A549 (cell line): ENCODE results near the gene MORC3.

Experiments
- CEBPB ChIP-seq, 2 experiments: fragments of >200 bp in 1 of 2; sonication (Bioruptor Twin) in 1 of 2; formaldehyde crosslinking in 1 of 2; IDR thresholded peaks; 2 replicates each; pipeline ENCODE4 v1.6.1; 2012 to 2016
- MAFK ChIP-seq: fragments of 450-650 bp; IDR thresholded peaks from 2 replicates; pipeline ENCODE4 v1.6.1; 2014; ENCODE audit not compliant: partially characterized antibody
- MAZ ChIP-seq: fragments of 150-350 bp; IDR thresholded peaks from 2 replicates; pipeline ENCODE4 v1.6.1; 2014; ENCODE audit warnings: antibody characterized with exemption, low read depth, low read length, borderline replicate concordance
- POLR2A ChIP-seq: IDR thresholded peaks from 2 replicates; pipeline ENCODE4 v1.6.1; 2012; ENCODE audit warnings: mild to moderate bottlenecking, low read length
- POLR2AphosphoS2 ChIP-seq: conservative IDR thresholded peaks from 2 replicates; pipeline ENCODE4 v1.6.1; 2012; ENCODE audit warnings: low read length, improper control_type of control experiment, inconsistent platforms
- RCOR1 ChIP-seq: fragments of 150-350 bp; IDR thresholded peaks from 2 replicates; pipeline ENCODE4 v1.6.1; 2014; ENCODE audit warnings: antibody characterized with exemption, low read length, low read depth
- RFX5 ChIP-seq: fragments of 450-650 bp; IDR thresholded peaks from 2 replicates; pipeline ENCODE4 v1.7.1; 2014; ENCODE audit warnings: antibody characterized with exemption, mild to moderate bottlenecking, moderate library complexity
- TFCP2L1 ChIP-seq: fragments of 250-450 bp; sonication (Bioruptor Pico); IDR thresholded peaks from 2 replicates; pipeline ENCODE4 v1.5.0; 2021; ENCODE audit warnings: mild to moderate bottlenecking
- TF ChIP-seq, protein P1 (sequence below): fragments of >200 bp; sonication (Bioruptor Twin); formaldehyde crosslinking; IDR thresholded peaks from 3 replicates; pipeline ENCODE4 v1.5.1; 2016
- TF ChIP-seq, protein P2 (sequence below): IDR thresholded peaks from 2 replicates; pipeline ENCODE4 v1.6.1; 2012; ENCODE audit warnings: low read depth, borderline replicate concordance
- TF ChIP-seq, protein P3 (sequence below): fragments of 200-600 bp; sonication (generic); IDR thresholded peaks from 2 replicates; pipeline ENCODE4 v1.6.1; 2016; ENCODE audit warnings: antibody characterized with exemption, mild to moderate bottlenecking, moderate library complexity
- TF ChIP-seq, protein P4 (sequence below): fragments of 450-650 bp; IDR thresholded peaks from 2 replicates; pipeline ENCODE4 v1.6.1; 2014; ENCODE audit warnings: antibody characterized with exemption
- TF ChIP-seq, protein P5 (sequence below): IDR thresholded peaks from 2 replicates; pipeline ENCODE4 v1.6.1; 2012

DNA sequence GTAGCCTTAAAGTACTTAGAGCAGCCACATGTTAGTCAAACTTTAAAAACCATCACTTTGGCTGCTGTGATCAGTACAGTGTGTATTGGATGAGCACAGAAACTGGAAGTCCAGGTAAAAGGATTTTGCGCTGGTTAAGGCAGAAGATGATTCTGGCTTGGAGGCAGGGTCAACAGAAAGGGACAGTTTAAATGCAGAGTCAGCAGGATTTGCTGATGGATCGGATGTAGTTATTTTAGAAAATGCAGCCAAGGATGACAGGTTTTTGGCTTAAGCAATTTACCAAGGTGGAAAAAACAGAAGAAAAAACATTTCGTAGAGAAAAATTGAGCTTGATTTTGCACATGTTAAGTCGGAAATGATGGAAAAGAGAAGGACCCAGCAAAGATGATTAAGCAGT is 45.9 kb upstream of the MORC3 start:
- TF ChIP-seq RCOR1 (no peak), POLR2A (no peak), MAZ (no peak), TFCP2L1 (CRISPR knock-in tag) (no peak), RFX5 (no peak), MAFK (peak; percentile 92), POLR2AphosphoS2 (no peak), CEBPB (IDR thresholded peaks at IDR 0.05) (no peak)
- TF ChIP-seq, protein P1, sequence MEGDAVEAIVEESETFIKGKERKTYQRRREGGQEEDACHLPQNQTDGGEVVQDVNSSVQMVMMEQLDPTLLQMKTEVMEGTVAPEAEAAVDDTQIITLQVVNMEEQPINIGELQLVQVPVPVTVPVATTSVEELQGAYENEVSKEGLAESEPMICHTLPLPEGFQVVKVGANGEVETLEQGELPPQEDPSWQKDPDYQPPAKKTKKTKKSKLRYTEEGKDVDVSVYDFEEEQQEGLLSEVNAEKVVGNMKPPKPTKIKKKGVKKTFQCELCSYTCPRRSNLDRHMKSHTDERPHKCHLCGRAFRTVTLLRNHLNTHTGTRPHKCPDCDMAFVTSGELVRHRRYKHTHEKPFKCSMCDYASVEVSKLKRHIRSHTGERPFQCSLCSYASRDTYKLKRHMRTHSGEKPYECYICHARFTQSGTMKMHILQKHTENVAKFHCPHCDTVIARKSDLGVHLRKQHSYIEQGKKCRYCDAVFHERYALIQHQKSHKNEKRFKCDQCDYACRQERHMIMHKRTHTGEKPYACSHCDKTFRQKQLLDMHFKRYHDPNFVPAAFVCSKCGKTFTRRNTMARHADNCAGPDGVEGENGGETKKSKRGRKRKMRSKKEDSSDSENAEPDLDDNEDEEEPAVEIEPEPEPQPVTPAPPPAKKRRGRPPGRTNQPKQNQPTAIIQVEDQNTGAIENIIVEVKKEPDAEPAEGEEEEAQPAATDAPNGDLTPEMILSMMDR = no peak
- TF ChIP-seq, protein P2, sequence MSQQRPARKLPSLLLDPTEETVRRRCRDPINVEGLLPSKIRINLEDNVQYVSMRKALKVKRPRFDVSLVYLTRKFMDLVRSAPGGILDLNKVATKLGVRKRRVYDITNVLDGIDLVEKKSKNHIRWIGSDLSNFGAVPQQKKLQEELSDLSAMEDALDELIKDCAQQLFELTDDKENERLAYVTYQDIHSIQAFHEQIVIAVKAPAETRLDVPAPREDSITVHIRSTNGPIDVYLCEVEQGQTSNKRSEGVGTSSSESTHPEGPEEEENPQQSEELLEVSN = no peak
- TF ChIP-seq, protein P3, sequence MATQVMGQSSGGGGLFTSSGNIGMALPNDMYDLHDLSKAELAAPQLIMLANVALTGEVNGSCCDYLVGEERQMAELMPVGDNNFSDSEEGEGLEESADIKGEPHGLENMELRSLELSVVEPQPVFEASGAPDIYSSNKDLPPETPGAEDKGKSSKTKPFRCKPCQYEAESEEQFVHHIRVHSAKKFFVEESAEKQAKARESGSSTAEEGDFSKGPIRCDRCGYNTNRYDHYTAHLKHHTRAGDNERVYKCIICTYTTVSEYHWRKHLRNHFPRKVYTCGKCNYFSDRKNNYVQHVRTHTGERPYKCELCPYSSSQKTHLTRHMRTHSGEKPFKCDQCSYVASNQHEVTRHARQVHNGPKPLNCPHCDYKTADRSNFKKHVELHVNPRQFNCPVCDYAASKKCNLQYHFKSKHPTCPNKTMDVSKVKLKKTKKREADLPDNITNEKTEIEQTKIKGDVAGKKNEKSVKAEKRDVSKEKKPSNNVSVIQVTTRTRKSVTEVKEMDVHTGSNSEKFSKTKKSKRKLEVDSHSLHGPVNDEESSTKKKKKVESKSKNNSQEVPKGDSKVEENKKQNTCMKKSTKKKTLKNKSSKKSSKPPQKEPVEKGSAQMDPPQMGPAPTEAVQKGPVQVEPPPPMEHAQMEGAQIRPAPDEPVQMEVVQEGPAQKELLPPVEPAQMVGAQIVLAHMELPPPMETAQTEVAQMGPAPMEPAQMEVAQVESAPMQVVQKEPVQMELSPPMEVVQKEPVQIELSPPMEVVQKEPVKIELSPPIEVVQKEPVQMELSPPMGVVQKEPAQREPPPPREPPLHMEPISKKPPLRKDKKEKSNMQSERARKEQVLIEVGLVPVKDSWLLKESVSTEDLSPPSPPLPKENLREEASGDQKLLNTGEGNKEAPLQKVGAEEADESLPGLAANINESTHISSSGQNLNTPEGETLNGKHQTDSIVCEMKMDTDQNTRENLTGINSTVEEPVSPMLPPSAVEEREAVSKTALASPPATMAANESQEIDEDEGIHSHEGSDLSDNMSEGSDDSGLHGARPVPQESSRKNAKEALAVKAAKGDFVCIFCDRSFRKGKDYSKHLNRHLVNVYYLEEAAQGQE = no peak
- TF ChIP-seq, protein P4, sequence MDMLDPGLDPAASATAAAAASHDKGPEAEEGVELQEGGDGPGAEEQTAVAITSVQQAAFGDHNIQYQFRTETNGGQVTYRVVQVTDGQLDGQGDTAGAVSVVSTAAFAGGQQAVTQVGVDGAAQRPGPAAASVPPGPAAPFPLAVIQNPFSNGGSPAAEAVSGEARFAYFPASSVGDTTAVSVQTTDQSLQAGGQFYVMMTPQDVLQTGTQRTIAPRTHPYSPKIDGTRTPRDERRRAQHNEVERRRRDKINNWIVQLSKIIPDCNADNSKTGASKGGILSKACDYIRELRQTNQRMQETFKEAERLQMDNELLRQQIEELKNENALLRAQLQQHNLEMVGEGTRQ = no peak
- TF ChIP-seq, protein P5, sequence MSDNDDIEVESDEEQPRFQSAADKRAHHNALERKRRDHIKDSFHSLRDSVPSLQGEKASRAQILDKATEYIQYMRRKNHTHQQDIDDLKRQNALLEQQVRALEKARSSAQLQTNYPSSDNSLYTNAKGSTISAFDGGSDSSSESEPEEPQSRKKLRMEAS = no peak
